Keratinocyte (primary cell): ENCODE results near the gene PCYOX1L. TPM values are rescaled to one million over a fixed set of nuclear protein-coding genes. Genes with fewer than 3 reads are reported as not detected.

Experiments used
- DNase-seq: peaks from one replicate; pipeline ENCODE4 v3.0.0-alpha.2; 2011; ENCODE audit warnings: low read depth, missing footprints, low spot score
- FAIRE-seq: peaks from 2 replicates; lab custom pipeline; 2011; peaks lifted over from hg19 to GRCh38; lab: Jason Lieb, UNC
- H2AFZ ChIP-seq: 2 replicates; pipeline ENCODE4 v1.6.0; 2012; ENCODE audit warnings: low read length, control low read depth, inconsistent platforms; ENCODE audit not compliant: control insufficient read depth
- H3K27ac ChIP-seq: 2 replicates; pipeline ENCODE4 v1.5.1; 2011; ENCODE audit warnings: low read length; ENCODE audit not compliant: control insufficient read depth, insufficient read depth
- H3K27me3 ChIP-seq: 3 replicates; pipeline ENCODE4 v1.6.0; 2011; ENCODE audit warnings: low read length; ENCODE audit not compliant: control insufficient read depth, insufficient read depth; ENCODE audit errors: extremely low read depth
- H3K36me3 ChIP-seq, 2 experiments: 2 replicates in 1 of 2; 3 replicates in 1 of 2; pipeline ENCODE4 v1.5.1; 2011; ENCODE audit warnings: low read length in 2 of 2, mild to moderate bottlenecking in 1 of 2; ENCODE audit not compliant: control insufficient read depth in 2 of 2, insufficient read depth in 2 of 2; ENCODE audit errors: extremely low read depth in 1 of 2
- H3K4me1 ChIP-seq: 3 replicates; pipeline ENCODE4 v1.5.1; 2011; ENCODE audit warnings: low read length; ENCODE audit not compliant: control insufficient read depth, insufficient read depth; ENCODE audit errors: extremely low read depth
- H3K4me2 ChIP-seq: 3 replicates; pipeline ENCODE4 v1.6.0; 2011; ENCODE audit warnings: low read depth, low read length; ENCODE audit not compliant: control insufficient read depth, insufficient read depth; ENCODE audit errors: extremely low read depth
- H3K4me3 ChIP-seq, 3 experiments: fragments of 200-600 bp in 1 of 3; sonication (generic) in 1 of 3; 2 replicates in 2 of 3; 3 replicates in 1 of 3; pipeline ENCODE4 v1.5.1; 2011 to 2016; ENCODE audit warnings: low read length in 3 of 3, mild to moderate bottlenecking in 3 of 3, control low read depth in 2 of 3, inconsistent platforms in 1 of 3, low read depth in 1 of 3, mixed read lengths in 1 of 3, mixed run types in 1 of 3, moderate library complexity in 1 of 3; ENCODE audit not compliant: control insufficient read depth in 2 of 3, insufficient read depth in 2 of 3; ENCODE audit errors: extremely low read depth in 1 of 3
- H3K79me2 ChIP-seq: 2 replicates; pipeline ENCODE4 v1.6.0; 2012; ENCODE audit warnings: low read length; ENCODE audit not compliant: control insufficient read depth, insufficient read depth
- H3K9ac ChIP-seq: 3 replicates; pipeline ENCODE4 v1.6.0; 2011; ENCODE audit warnings: low read length; ENCODE audit not compliant: control insufficient read depth, insufficient read depth; ENCODE audit errors: extremely low read depth
- H3K9me1 ChIP-seq: 3 replicates; pipeline ENCODE4 v1.6.0; 2011; ENCODE audit warnings: low read length; ENCODE audit not compliant: control insufficient read depth, insufficient read depth; ENCODE audit errors: extremely low read depth
- H3K9me3 ChIP-seq: 2 replicates; pipeline ENCODE4 v1.5.1; 2012; ENCODE audit warnings: low read depth, low read length; ENCODE audit not compliant: control insufficient read depth
- H4K20me1 ChIP-seq: 3 replicates; pipeline ENCODE4 v1.6.0; 2011; ENCODE audit warnings: low read length; ENCODE audit not compliant: control insufficient read depth, insufficient read depth; ENCODE audit errors: extremely low read depth
- EZH2 ChIP-seq: IDR thresholded peaks from one replicate; pipeline ENCODE4 v1.6.1; 2012; ENCODE audit warnings: inconsistent platforms, mild to moderate bottlenecking, low read length, moderate library complexity
- dilution Hi-C: fragments of 300-500 bp; cut with MboI; formaldehyde crosslinking; loops from one replicate; pipeline ENCODE4 v1.7.0; 2020; ENCODE audit warnings: low sequenced_read_pairs; ENCODE audit not compliant: extremely low pct_ligation_motif_present
- polyA plus RNA-seq, 5 experiments: library from polyadenylated mRNA; depleted of rRNA in 3 of 5; stranded (reverse) in 3 of 5; stranded (forward) in 1 of 5; unstranded in 1 of 5; fragments of >200 nt; gene quantifications; 1 replicate in 1 of 5; 2 replicates in 3 of 5; 3 replicates in 1 of 5; pipeline versions ENCODE4 v1.2.1 to v1.2.3, GENCODE V29; 2011 to 2012; ENCODE audit warnings: missing spikeins in 2 of 5, low read depth in 1 of 5, low replicate concordance in 1 of 5
- TF ChIP-seq, protein P1 (sequence below), 3 experiments: IDR thresholded peaks in 1 of 3; conservative IDR thresholded peaks in 1 of 3; optimal IDR thresholded peaks in 1 of 3; 2 replicates in 2 of 3; 3 replicates in 1 of 3; pipeline versions ENCODE3 to v1.5.1; 2011; ENCODE audit warnings: low read length in 3 of 3, mild to moderate bottlenecking in 3 of 3, moderate library complexity in 2 of 3, control low read depth in 1 of 3, inconsistent platforms in 1 of 3; ENCODE audit not compliant: insufficient read depth in 2 of 3; ENCODE audit errors: extremely low read depth in 1 of 3

PCYOX1L gene
- polyA plus RNA-seq, 1 donor (not counting 4 experiments of a cell fraction or from before 2014, with no cell fraction given): 9.5 TPM

DNA sequence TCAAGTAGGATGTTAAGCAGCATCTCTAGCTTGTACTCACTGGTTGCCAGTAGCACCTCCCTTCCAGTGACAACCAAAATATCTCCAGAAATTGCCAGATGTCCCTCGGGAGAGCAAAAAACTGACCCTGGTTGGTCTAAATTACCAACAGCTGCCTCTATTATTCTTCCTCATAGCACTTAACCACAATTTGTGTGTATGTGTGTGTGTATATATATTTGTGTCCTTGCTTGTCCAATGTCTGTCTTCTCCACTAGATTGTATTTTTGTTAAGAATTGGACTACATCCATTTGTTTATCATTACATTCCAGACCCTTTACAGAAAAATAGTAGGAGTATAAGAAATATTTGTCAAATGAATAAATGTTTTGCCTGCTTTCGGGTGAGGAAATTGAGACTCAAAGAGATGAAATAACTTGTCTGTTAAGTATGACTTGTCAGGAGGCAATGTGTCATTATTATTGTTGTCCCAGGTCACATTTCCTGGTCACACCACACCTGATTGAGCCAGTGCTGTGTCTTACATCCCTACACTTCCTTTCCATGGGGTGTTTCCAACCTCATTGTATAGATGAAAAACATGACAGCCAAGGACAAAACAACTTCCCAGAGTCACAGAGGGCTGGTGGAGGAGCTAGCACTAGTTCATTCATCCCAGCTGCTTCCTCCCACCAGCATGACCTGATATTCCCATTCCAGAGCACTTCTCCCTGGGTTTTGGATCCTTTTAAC is 24.0 kb upstream of the PCYOX1L start:
- no peak overlapping the region for H3K27ac ChIP-seq
- H2AFZ ChIP-seq: no peak overlapping the region
- H3K79me2 ChIP-seq: no peaks in the 10 kb centered on the region
- no peak overlapping the region for H3K4me2 ChIP-seq
- dilution Hi-C loops: no loop called here
- no peaks in the 10 kb centered on the region for H3K9me3 ChIP-seq
- FAIRE-seq (no peak), DNase-seq (no peak)
- H3K9me1 ChIP-seq: no peaks in the 10 kb centered on the region
- no peaks in the 10 kb centered on the region for H3K27me3 ChIP-seq
- TF ChIP-seq, protein P1, sequence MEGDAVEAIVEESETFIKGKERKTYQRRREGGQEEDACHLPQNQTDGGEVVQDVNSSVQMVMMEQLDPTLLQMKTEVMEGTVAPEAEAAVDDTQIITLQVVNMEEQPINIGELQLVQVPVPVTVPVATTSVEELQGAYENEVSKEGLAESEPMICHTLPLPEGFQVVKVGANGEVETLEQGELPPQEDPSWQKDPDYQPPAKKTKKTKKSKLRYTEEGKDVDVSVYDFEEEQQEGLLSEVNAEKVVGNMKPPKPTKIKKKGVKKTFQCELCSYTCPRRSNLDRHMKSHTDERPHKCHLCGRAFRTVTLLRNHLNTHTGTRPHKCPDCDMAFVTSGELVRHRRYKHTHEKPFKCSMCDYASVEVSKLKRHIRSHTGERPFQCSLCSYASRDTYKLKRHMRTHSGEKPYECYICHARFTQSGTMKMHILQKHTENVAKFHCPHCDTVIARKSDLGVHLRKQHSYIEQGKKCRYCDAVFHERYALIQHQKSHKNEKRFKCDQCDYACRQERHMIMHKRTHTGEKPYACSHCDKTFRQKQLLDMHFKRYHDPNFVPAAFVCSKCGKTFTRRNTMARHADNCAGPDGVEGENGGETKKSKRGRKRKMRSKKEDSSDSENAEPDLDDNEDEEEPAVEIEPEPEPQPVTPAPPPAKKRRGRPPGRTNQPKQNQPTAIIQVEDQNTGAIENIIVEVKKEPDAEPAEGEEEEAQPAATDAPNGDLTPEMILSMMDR (optimal IDR thresholded peaks at IDR 0.05 in 1 of 3, IDR thresholded peaks at IDR 0.05 in 1 of 3, conservative IDR thresholded peaks at IDR 0.05 in 1 of 3; ENCODE audit: extremely low read depth in 1 of 3, insufficient read depth in 2 of 3, low read length in 3 of 3): no peak
- H3K36me3 ChIP-seq: peaks cover 6 to 15% of the 10 kb centered on the region in 2 experiments
- no peak overlapping the region for H3K4me3 ChIP-seq
- H4K20me1 ChIP-seq: no peaks in the 10 kb centered on the region
- no peaks in the 10 kb centered on the region for H3K4me1 ChIP-seq
- H3K9ac ChIP-seq: no peak overlapping the region

DNA sequence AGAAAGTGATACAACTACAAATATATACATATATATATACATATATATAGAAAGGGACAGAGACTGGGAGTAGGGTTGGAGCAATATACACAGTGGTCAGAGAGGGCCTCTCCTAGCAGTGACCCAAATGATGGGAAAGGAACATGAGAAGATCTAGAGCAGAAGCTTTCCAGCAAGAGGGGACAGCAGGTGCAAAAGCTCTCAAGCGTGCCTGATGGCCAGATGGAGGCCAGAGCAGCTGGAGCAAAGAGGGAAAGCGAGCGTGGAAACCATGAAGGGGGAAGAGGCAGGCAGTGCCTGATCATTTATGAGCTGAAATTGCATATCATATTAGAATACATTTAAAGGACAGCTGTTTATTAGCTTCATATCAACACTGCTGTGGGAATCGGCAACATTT is 20.1 kb upstream of the PCYOX1L start:
- Histone ChIP-seq H3K4me3 (no peak overlapping the region), H4K20me1 (no peaks in the 10 kb centered on the region), H3K4me2 (no peak overlapping the region), H2AFZ (no peak overlapping the region), H3K9me1 (no peaks in the 10 kb centered on the region), H3K36me3 (peaks cover 7 to 10% of the 10 kb centered on the region in 2 experiments), H3K4me1 (no peaks in the 10 kb centered on the region), H3K27ac (no peak overlapping the region), H3K9me3 (no peaks in the 10 kb centered on the region), H3K27me3 (no peaks in the 10 kb centered on the region), H3K9ac (no peak overlapping the region), H3K79me2 (no peaks in the 10 kb centered on the region)
- no peak for DNase-seq
- TF ChIP-seq, protein P1 (optimal IDR thresholded peaks at IDR 0.05 in 1 of 3, IDR thresholded peaks at IDR 0.05 in 1 of 3, conservative IDR thresholded peaks at IDR 0.05 in 1 of 3; ENCODE audit: extremely low read depth in 1 of 3, insufficient read depth in 2 of 3, low read length in 3 of 3): no peak
- TF ChIP-seq EZH2: no peak
- FAIRE-seq: no peak
- dilution Hi-C loops: no loop called here
